GM12875 (cell line): ENCODE data around the gene RTL10.
"Not testable (repeated sequence)": the region's sequence is repeated elsewhere in the genome, so short reads cannot be mapped to it uniquely, and the experiment has no call there.

Experiments used
- H3K4me3 ChIP-seq: one replicate; pipeline ENCODE4 v1.5.1; 2011; ENCODE audit warnings: low read depth, low read length, control low read depth
- CTCF ChIP-seq: IDR thresholded peaks from 2 replicates; pipeline ENCODE4 v1.5.1; 2011; ENCODE audit warnings: low read depth, mild to moderate bottlenecking, control low read depth, inconsistent platforms, low read length, moderate library complexity, borderline replicate concordance; ENCODE audit not compliant: insufficient read depth

The RTL10 gene

GRCh38 chr22:19888131-19888746 lies 33.6 kb upstream of the RTL10 start:
- TF ChIP-seq CTCF = no peak
- no peak overlapping the region for H3K4me3 ChIP-seq

GRCh38 chr22:19887256-19887985 lies 32.7 kb upstream of the RTL10 start:
- no peak for TF ChIP-seq CTCF
- no peak overlapping the region for H3K4me3 ChIP-seq

GRCh38 chr22:19886605-19887255 lies 32.1 kb upstream of the RTL10 start:
- no peak overlapping the region for H3K4me3 ChIP-seq
- TF ChIP-seq CTCF = no peak

GRCh38 chr22:19885841-19886592 lies 31.3 kb upstream of the RTL10 start:
- no peak overlapping the region for H3K4me3 ChIP-seq
- TF ChIP-seq CTCF = no peak

- TF ChIP-seq CTCF = no peak
- no peak overlapping the region for H3K4me3 ChIP-seq
Measured at GRCh38 chr22:19884954-19885751, 30.5 kb upstream of the RTL10 start.

GRCh38 chr22:19884161-19884953 lies 29.7 kb upstream of the RTL10 start:
- no peak overlapping the region for H3K4me3 ChIP-seq
- no peak for TF ChIP-seq CTCF

GRCh38 chr22:19883446-19883845 lies 28.8 kb upstream of the RTL10 start:
- not testable (repeated sequence) for H3K4me3 ChIP-seq
